ENCODE measurements around the gene INPP5B. TPM values are rescaled to one million over a fixed set of nuclear protein-coding genes. Genes with fewer than 3 reads are reported as not detected.

INPP5B gene
- total and polyA plus RNA-seq, 9 of the 15 experiments (the other 6 are each of a cell fraction or from before 2014, with no cell fraction given): 14.1 to 28.7 (median 20.9) TPM

- CTCF ChIA-PET (ENCODE audit: low intra/inter-chr PET ratio): no interaction called here
- WGBS (ENCODE audit: insufficient coverage, low coverage, missing lambda C conversion rate): 73% methylated on average over 2 of the region's 2 CpGs
- TF ChIP-seq YBX1 (IDR thresholded peaks at IDR 0.05): no peak
- no peak for TF ChIP-seq DNMT1 (IDR thresholded peaks at IDR 0.05)
- TF ChIP-seq EGR1 (conservative IDR thresholded peaks at IDR 0.05): peak; percentile 81
- no peak for TF ChIP-seq ASH1L (IDR thresholded peaks at IDR 0.05; ENCODE audit: borderline replicate concordance, low read depth, partially characterized antibody)
These were observed 121.3 kb downstream of the INPP5B start for GRCh38 chr1:37825506-37825905.

GRCh38 chr1:37824001-37824400 is 122.9 kb downstream of the INPP5B start:
- Histone ChIP-seq H3K27ac (ENCODE audit: extremely low read depth, low read depth, low read length) (no peak overlapping the region), H3K4me1 (replicated peaks in 1 of 2; ENCODE audit: control insufficient read depth in 2 of 2, insufficient read depth in 2 of 2, low read length in 2 of 2) (no peaks in the 10 kb centered on the region), H4K20me1 (replicated peaks; ENCODE audit: control insufficient read depth, insufficient read depth, low read length) (no peaks in the 10 kb centered on the region), H3K27me3 (ENCODE audit: control insufficient read depth in 2 of 2, insufficient read depth in 2 of 2, low read length in 2 of 2) (no peaks in the 10 kb centered on the region), H3K9ac (ENCODE audit: insufficient read depth in 1 of 2, low read depth in 2 of 2, low read length in 2 of 2) (no peak overlapping the region), H3K9me3 (replicated peaks; ENCODE audit: control insufficient read depth, insufficient read depth, low read depth, low read length) (no peaks in the 10 kb centered on the region), H2AFZ (ENCODE audit: low read depth, low read length) (no peak overlapping the region), H3K36me3 (ENCODE audit: control insufficient read depth, insufficient read depth, low read length) (peaks cover 72% of the 10 kb centered on the region), H3K4me2 (ENCODE audit: insufficient read depth, low read length) (no peak overlapping the region), H3K4me3 (no peak overlapping the region), H3K9me1 (ENCODE audit: control insufficient read depth, insufficient read depth, low read length) (no peaks in the 10 kb centered on the region), H3K79me2 (ENCODE audit: control insufficient read depth, insufficient read depth, low read length) (no peaks in the 10 kb centered on the region)
- WGBS (ENCODE audit: insufficient coverage, low coverage, missing lambda C conversion rate): 87% methylated on average over 2 of the region's 2 CpGs
- in situ Hi-C loops (cut with MboI): no loop called here
- ATAC-seq (no peak), DNase-seq (ENCODE audit: extremely low read depth in 1 of 4, low spot score in 3 of 4) (no peak), FAIRE-seq (no peak)
- ChIA-PET CTCF (ENCODE audit: low intra/inter-chr PET ratio) (no interaction called here), POLR2A (interaction anchor here (0.9 kb wide), 1 partner anchor 10 kb away, joined by 3 read pairs; no protein-coding TSS in a partner anchor)
- no TSS peak for BruUV-seq (replicated peaks)
- TF ChIP-seq PTRF (tag; IDR thresholded peaks at IDR 0.05) (no peak), ZFX (CRISPR knock-in tag; IDR thresholded peaks at IDR 0.05) (no peak), ZBTB40 (IDR thresholded peaks at IDR 0.05) (peak; percentile 94), ZBTB40 (CRISPR knock-in tag; IDR thresholded peaks at IDR 0.05) (peak; percentile 86), MTA1 (IDR thresholded peaks at IDR 0.05; ENCODE audit: borderline replicate concordance) (no peak)
- intact Hi-C loops (cut with micrococcal nuclease): no loop called here

More at GRCh38 chr1:37825506-37825905, 121.3 kb downstream of the INPP5B start:
- in situ Hi-C loops (cut with MboI) (no loop called here), intact Hi-C loops (cut with micrococcal nuclease) (no loop called here)
- Histone ChIP-seq H3K9me1 (ENCODE audit: control insufficient read depth, insufficient read depth, low read length) (no peaks in the 10 kb centered on the region), H3K27ac (ENCODE audit: extremely low read depth, low read depth, low read length) (no peak overlapping the region), H3K79me2 (ENCODE audit: control insufficient read depth, insufficient read depth, low read length) (no peaks in the 10 kb centered on the region), H3K4me3 (no peak overlapping the region), H3K4me1 (replicated peaks in 1 of 2; ENCODE audit: control insufficient read depth in 2 of 2, insufficient read depth in 2 of 2, low read length in 2 of 2) (no peaks in the 10 kb centered on the region), H3K4me2 (ENCODE audit: insufficient read depth, low read length) (no peak overlapping the region), H3K9ac (ENCODE audit: insufficient read depth in 1 of 2, low read depth in 2 of 2, low read length in 2 of 2) (no peak overlapping the region), H2AFZ (ENCODE audit: low read depth, low read length) (no peak overlapping the region), H4K20me1 (replicated peaks; ENCODE audit: control insufficient read depth, insufficient read depth, low read length) (no peaks in the 10 kb centered on the region), H3K9me3 (replicated peaks; ENCODE audit: control insufficient read depth, insufficient read depth, low read depth, low read length) (no peaks in the 10 kb centered on the region), H3K36me3 (ENCODE audit: control insufficient read depth, insufficient read depth, low read length) (peaks cover 68% of the 10 kb centered on the region; the same call in 1 of the 3 replicates), H3K27me3 (ENCODE audit: control insufficient read depth in 2 of 2, insufficient read depth in 2 of 2, low read length in 2 of 2) (no peaks in the 10 kb centered on the region)
- no peak for ATAC-seq
- no TSS peak for BruUV-seq (replicated peaks)
- DNase-seq (ENCODE audit: extremely low read depth in 1 of 4, low spot score in 3 of 4): no peak
- POLR2A ChIA-PET: interaction anchor here (1.0 kb wide), 1 partner anchor 15 kb away, joined by 3 read pairs; no protein-coding TSS in a partner anchor
- FAIRE-seq: no peak

Data from K562 (cell line).